CD14-positive monocyte (primary cell): Measurements from ENCODE around the gene DIPK2B. TPM values are rescaled to one million over a fixed set of nuclear protein-coding genes. Genes with fewer than 3 reads are reported as not detected.

Experiments used
- DNase-seq, 3 donors: peaks; one replicate each; pipeline ENCODE4 v3.0.0-alpha.2; 2011 to 2022
- H2AFZ ChIP-seq: 2 replicates; pipeline ENCODE4 v1.6.0; 2012; ENCODE audit warnings: mild to moderate bottlenecking, low read depth, low read length, inconsistent platforms; ENCODE audit not compliant: insufficient read depth, poor library complexity, severe bottlenecking
- H3K27ac ChIP-seq, 2 donors: 1 replicate in 1 of 2; 2 replicates in 1 of 2; pipeline ENCODE4 v1.5.1; 2012 to 2013; ENCODE audit warnings: low read length in 2 of 2, control low read depth in 1 of 2, inconsistent platforms in 1 of 2, low read depth in 1 of 2, mild to moderate bottlenecking in 1 of 2
- H3K27me3 ChIP-seq, 2 donors: one replicate each; pipeline versions ENCODE4 v1.6.0 to v1.6.1; 2011 to 2013; ENCODE audit warnings: low read length in 2 of 2; ENCODE audit not compliant: control insufficient read depth in 2 of 2, insufficient read depth in 2 of 2
- H3K36me3 ChIP-seq, 2 donors: replicated peaks in 1 of 2; 1 replicate in 1 of 2; 2 replicates in 1 of 2; pipeline versions ENCODE4 v1.5.1 to v1.6.1; 2012 to 2013; ENCODE audit warnings: low read length in 2 of 2, control low read depth in 1 of 2, inconsistent platforms in 1 of 2, mild to moderate bottlenecking in 1 of 2; ENCODE audit not compliant: insufficient read depth in 2 of 2, control insufficient read depth in 1 of 2
- H3K4me1 ChIP-seq, 2 donors: 1 replicate in 1 of 2; 2 replicates in 1 of 2; pipeline versions ENCODE4 v1.5.1 to v1.6.1; 2012 to 2013; ENCODE audit warnings: low read length in 2 of 2, control low read depth in 1 of 2, inconsistent platforms in 1 of 2, mild to moderate bottlenecking in 1 of 2, moderate library complexity in 1 of 2; ENCODE audit not compliant: insufficient read depth in 2 of 2, control insufficient read depth in 1 of 2
- H3K4me2 ChIP-seq: replicated peaks from 2 replicates; pipeline ENCODE3; 2012; ENCODE audit warnings: low read length, moderate library complexity, mild to moderate bottlenecking; ENCODE audit not compliant: poor library complexity, severe bottlenecking; ENCODE audit errors: extremely low read depth
- H3K4me3 ChIP-seq, 3 experiments: fragments of 200-600 bp in 1 of 3; sonication (generic) in 1 of 3; replicated peaks in 1 of 3; 1 replicate in 2 of 3; 2 replicates in 1 of 3; pipeline ENCODE4 v1.5.1; 2011 to 2013; ENCODE audit warnings: low read length in 3 of 3, mild to moderate bottlenecking in 3 of 3, control low read depth in 2 of 3, low read depth in 2 of 3, inconsistent platforms in 1 of 3, moderate library complexity in 1 of 3
- H3K79me2 ChIP-seq: 2 replicates; pipeline ENCODE4 v1.6.0; 2012; ENCODE audit warnings: mild to moderate bottlenecking, control low read depth, inconsistent platforms, low read length, moderate library complexity; ENCODE audit not compliant: insufficient read depth
- H3K9ac ChIP-seq: 2 replicates; pipeline ENCODE4 v1.6.0; 2017; ENCODE audit warnings: low read length, mild to moderate bottlenecking; ENCODE audit not compliant: insufficient read depth, poor library complexity, severe bottlenecking
- H3K9me3 ChIP-seq, 2 donors: replicated peaks in 1 of 2; 1 replicate in 1 of 2; 2 replicates in 1 of 2; pipeline versions ENCODE4 v1.5.1 to v1.6.1; 2012 to 2013; ENCODE audit warnings: low read length in 2 of 2, control low read depth in 1 of 2; ENCODE audit not compliant: control insufficient read depth in 1 of 2, insufficient read depth in 1 of 2
- H4K20me1 ChIP-seq: 2 replicates; pipeline ENCODE4 v1.6.0; 2012; ENCODE audit warnings: mild to moderate bottlenecking, low read length, control low read depth, moderate library complexity; ENCODE audit not compliant: insufficient read depth
- H3K27ac Mint-ChIP-seq, 7 donors: one replicate each; pipeline ENCODE4 v1.8.0; 2020; ENCODE audit warnings: mild to moderate bottlenecking in 7 of 7, mixed read lengths in 7 of 7, moderate library complexity in 6 of 7, inconsistent platforms in 2 of 7
- H3K27me3 Mint-ChIP-seq, 3 donors: one replicate each; pipeline ENCODE4 v1.8.0; 2021 to 2022; ENCODE audit warnings: low read depth in 3 of 3, mild to moderate bottlenecking in 3 of 3, mixed read lengths in 3 of 3, moderate library complexity in 3 of 3, inconsistent platforms in 1 of 3
- H3K36me3 Mint-ChIP-seq, 2 donors: one replicate each; pipeline ENCODE4 v1.8.0; 2020; ENCODE audit warnings: mixed read lengths in 2 of 2, inconsistent platforms in 1 of 2, mild to moderate bottlenecking in 1 of 2
- H3K4me1 Mint-ChIP-seq: one replicate; pipeline ENCODE4 v1.8.0; 2020; ENCODE audit warnings: mild to moderate bottlenecking, mixed read lengths
- H3K4me3 Mint-ChIP-seq, 2 donors: one replicate each; pipeline ENCODE4 v1.8.0; 2020; ENCODE audit warnings: mild to moderate bottlenecking in 2 of 2, mixed read lengths in 2 of 2, moderate library complexity in 1 of 2
- H3K9me3 Mint-ChIP-seq, 7 donors: one replicate each; pipeline ENCODE4 v1.8.0; 2020 to 2022; ENCODE audit warnings: mixed read lengths in 7 of 7, mild to moderate bottlenecking in 6 of 7, moderate library complexity in 6 of 7, inconsistent platforms in 2 of 7
- WGBS: methylation state at CpG from one replicate; pipeline ENCODE4 v1.1.5; 2013; ENCODE audit warnings: missing lambda C conversion rate; ENCODE audit not compliant: insufficient coverage; 5-methylcytosine and 5-hydroxymethylcytosine counted together
- intact Hi-C, 2 donors: fragments of 100-400 bp; cut with micrococcal nuclease; formaldehyde crosslinking; loops; one replicate each; pipeline versions ENCODE4 v1.15.0 to v1.15.1; 2023
- polyA plus RNA-seq, 3 donors: library from polyadenylated mRNA; depleted of rRNA in 1 of 3; unstranded in 2 of 3; stranded (reverse) in 1 of 3; fragments of 300-500 nt in 2 of 3; fragments of >200 nt in 1 of 3; fragmentation: Illumina TruSeq in 2 of 3; gene quantifications; 1 replicate in 2 of 3; 2 replicates in 1 of 3; pipeline ENCODE4 v1.2.3, GENCODE V29; 2012 to 2021
- TF ChIP-seq, protein P1 (sequence below): fragments of 200-600 bp; IDR thresholded peaks from one replicate; pipeline ENCODE4 v1.8.0; 2022; ENCODE audit warnings: antibody characterized with exemption, mild to moderate bottlenecking

Gene DIPK2B
- polyA plus RNA-seq, 3 donors, result not detected

DNA sequence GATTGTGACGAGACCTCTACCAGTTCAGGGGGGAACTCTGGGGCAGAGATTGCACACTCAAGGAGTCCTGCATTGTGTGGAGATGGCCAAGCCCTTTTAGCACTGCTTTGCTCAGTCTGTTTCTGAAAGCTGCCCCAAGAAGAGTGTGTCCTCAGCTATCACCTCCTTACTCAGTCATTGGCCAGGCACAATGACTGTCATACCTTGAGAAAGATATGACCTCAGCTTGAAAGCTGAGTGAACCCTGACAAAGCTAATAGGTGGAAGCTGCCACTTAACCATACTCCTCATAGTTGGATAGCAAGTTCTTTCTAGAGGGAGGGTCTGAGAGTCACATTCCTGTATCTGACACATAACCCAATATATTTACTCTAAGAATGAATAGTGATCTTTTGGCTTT, 37.8 kb upstream of the DIPK2B start:
- H3K4me1 Mint-ChIP-seq, result peaks cover 7% of the 10 kb centered on the region
- H3K9me3 Mint-ChIP-seq, result peaks cover 0 to 2% (median 0%) of the 10 kb centered on the region in 7 donors
- TF ChIP-seq, protein P1, sequence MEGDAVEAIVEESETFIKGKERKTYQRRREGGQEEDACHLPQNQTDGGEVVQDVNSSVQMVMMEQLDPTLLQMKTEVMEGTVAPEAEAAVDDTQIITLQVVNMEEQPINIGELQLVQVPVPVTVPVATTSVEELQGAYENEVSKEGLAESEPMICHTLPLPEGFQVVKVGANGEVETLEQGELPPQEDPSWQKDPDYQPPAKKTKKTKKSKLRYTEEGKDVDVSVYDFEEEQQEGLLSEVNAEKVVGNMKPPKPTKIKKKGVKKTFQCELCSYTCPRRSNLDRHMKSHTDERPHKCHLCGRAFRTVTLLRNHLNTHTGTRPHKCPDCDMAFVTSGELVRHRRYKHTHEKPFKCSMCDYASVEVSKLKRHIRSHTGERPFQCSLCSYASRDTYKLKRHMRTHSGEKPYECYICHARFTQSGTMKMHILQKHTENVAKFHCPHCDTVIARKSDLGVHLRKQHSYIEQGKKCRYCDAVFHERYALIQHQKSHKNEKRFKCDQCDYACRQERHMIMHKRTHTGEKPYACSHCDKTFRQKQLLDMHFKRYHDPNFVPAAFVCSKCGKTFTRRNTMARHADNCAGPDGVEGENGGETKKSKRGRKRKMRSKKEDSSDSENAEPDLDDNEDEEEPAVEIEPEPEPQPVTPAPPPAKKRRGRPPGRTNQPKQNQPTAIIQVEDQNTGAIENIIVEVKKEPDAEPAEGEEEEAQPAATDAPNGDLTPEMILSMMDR, result no peak
- WGBS, result no CpG with 5 or more reads among the region's 1 CpG
- H3K4me3 Mint-ChIP-seq, result no peak overlapping the region
- H3K9ac ChIP-seq, result no peak overlapping the region
- peaks cover 0 to 11% (median 2%) of the 10 kb centered on the region in 3 donors for H3K27me3 Mint-ChIP-seq
- H2AFZ ChIP-seq, result no peak overlapping the region
- H3K79me2 ChIP-seq, result no peaks in the 10 kb centered on the region
- H3K27me3 ChIP-seq, result peaks cover 0 to 6% of the 10 kb centered on the region in 2 donors
- H3K27ac Mint-ChIP-seq, result no peak overlapping the region
- no peak overlapping the region for H3K4me2 ChIP-seq
- H3K4me1 ChIP-seq, result peaks cover 0 to 5% of the 10 kb centered on the region in 2 donors
- no peak overlapping the region for H3K4me3 ChIP-seq
- H3K36me3 Mint-ChIP-seq, result no peaks in the 10 kb centered on the region
- no peaks in the 10 kb centered on the region for H3K36me3 ChIP-seq
- no peaks in the 10 kb centered on the region for H3K9me3 ChIP-seq
- intact Hi-C loops, result no loop called here
- no peaks in the 10 kb centered on the region for H4K20me1 ChIP-seq
- no peak for DNase-seq
- H3K27ac ChIP-seq, result no peak overlapping the region

DNA sequence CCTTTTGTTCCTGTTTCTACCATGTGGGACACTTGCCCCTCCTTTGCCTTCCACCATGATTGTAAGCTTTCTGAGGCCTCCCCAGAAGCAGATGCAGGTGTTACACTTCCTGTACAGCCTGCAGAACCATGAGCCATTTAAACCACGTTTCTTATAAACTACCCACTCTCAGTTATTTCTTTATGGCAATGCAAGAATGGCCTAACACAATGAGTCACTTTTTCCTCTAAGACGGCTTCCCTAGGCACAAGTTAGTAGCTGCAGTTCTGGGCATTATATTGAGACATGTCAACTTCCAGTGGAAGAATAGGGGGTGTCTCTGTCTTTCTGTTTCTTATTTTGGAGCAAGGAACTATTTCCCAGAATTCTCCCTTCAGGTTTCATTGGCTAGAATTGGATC, 32.9 kb upstream of the DIPK2B start:
- TF ChIP-seq, protein P1, result no peak
- peaks cover 0 to 6% (median 2%) of the 10 kb centered on the region in 3 donors for H3K27me3 Mint-ChIP-seq
- peak overlapping the region in 1 of 7 donors; percentile 57 for H3K27ac Mint-ChIP-seq
- no peaks in the 10 kb centered on the region for H3K79me2 ChIP-seq
- intact Hi-C loops, result no loop called here
- H3K36me3 Mint-ChIP-seq, result no peaks in the 10 kb centered on the region
- no peak overlapping the region for H3K9ac ChIP-seq
- peaks cover 0 to 2% of the 10 kb centered on the region in 2 donors for H3K27me3 ChIP-seq
- no peak overlapping the region for H3K4me3 ChIP-seq
- WGBS, result no CpG with 5 or more reads among the region's 2 CpGs
- H3K9me3 ChIP-seq, result no peaks in the 10 kb centered on the region
- DNase-seq, result peak in 2 of 3 donors; percentile 4 to 32
- H3K4me1 ChIP-seq, result peaks cover 45 to 55% of the 10 kb centered on the region in 2 donors
- no peak overlapping the region for H2AFZ ChIP-seq
- H3K9me3 Mint-ChIP-seq, result peaks cover 0 to 11% (median 2%) of the 10 kb centered on the region in 7 donors
- H3K4me2 ChIP-seq, result no peak overlapping the region
- H3K27ac ChIP-seq, result no peak overlapping the region
- no peaks in the 10 kb centered on the region for H4K20me1 ChIP-seq
- no peak overlapping the region for H3K4me3 Mint-ChIP-seq
- no peaks in the 10 kb centered on the region for H3K36me3 ChIP-seq
- H3K4me1 Mint-ChIP-seq, result peaks cover 44% of the 10 kb centered on the region
